HepG2 (cell line): ENCODE results near the gene ELL3. TPM values are rescaled to one million over a fixed set of nuclear protein-coding genes. Genes with fewer than 3 reads are reported as not detected.
A peak's percentile ranks its signal among the peaks of the same experiment; 100 is the strongest.

ENCODE experiments used
- CSRNP1 ChIP-seq: sonication (generic); formaldehyde crosslinking; IDR thresholded peaks from 2 replicates; pipeline ENCODE4 v1.8.1; 2023; ENCODE audit warnings: mild to moderate bottlenecking, missing genetic modification reagents
- GATA4 ChIP-seq: sonication (generic); IDR thresholded peaks from 2 replicates; pipeline ENCODE4 v1.6.1; 2016; ENCODE audit warnings: antibody characterized with exemption, low read depth, borderline replicate concordance
- HNF1B ChIP-seq: sonication (generic); formaldehyde crosslinking; IDR thresholded peaks from 2 replicates; pipeline ENCODE4 v1.5.1; 2020; ENCODE audit warnings: mild to moderate bottlenecking, moderate library complexity, missing genetic modification reagents
- MXD3 ChIP-seq: IDR thresholded peaks from 2 replicates; pipeline ENCODE4 v1.6.1; 2016; ENCODE audit warnings: mild to moderate bottlenecking, missing biosample characterization, missing genetic modification reagents
- POLR2A ChIP-seq, 2 experiments: IDR thresholded peaks; 2 replicates each; pipeline ENCODE4 v1.6.1; 2011; ENCODE audit warnings: low read depth in 2 of 2, low read length in 2 of 2, mild to moderate bottlenecking in 1 of 2, moderate library complexity in 1 of 2; ENCODE audit not compliant: insufficient read depth in 1 of 2
- ZNF234 ChIP-seq: sonication (generic); formaldehyde crosslinking; conservative IDR thresholded peaks from 2 replicates; pipeline ENCODE4 v1.5.1; 2020; ENCODE audit warnings: mild to moderate bottlenecking, missing genetic modification reagents
- ZNF383 ChIP-seq: sonication (generic); formaldehyde crosslinking; IDR thresholded peaks from 2 replicates; pipeline ENCODE4 v1.4.0; 2020; ENCODE audit warnings: missing genetic modification reagents, mild to moderate bottlenecking, borderline replicate concordance
- polyA plus RNA-seq, 8 experiments: library from polyadenylated mRNA; depleted of rRNA in 3 of 8; stranded (reverse) in 7 of 8; unstranded in 1 of 8; fragments of >200 nt; fragmentation: Illumina TruSeq in 4 of 8; extraction: Trizol in 4 of 8; gene quantifications; 2 replicates each; pipeline versions ENCODE4 v1.2.1 to v1.2.3, GENCODE V29; 2011 to 2016; ENCODE audit warnings: low read depth in 4 of 8, missing spikeins in 1 of 8, mixed read lengths in 1 of 8; ENCODE audit not compliant: insufficient read depth in 1 of 8
- total RNA-seq, 5 experiments: library from RNA; depleted of rRNA; stranded (reverse); fragments of >200 nt; fragmentation: Illumina TruSeq; extraction: Trizol; gene quantifications; 2 replicates each; pipeline ENCODE4 v1.2.3, GENCODE V29; 2016; ENCODE audit warnings: low read depth in 1 of 5
- TF ChIP-seq, protein P1 (sequence below): sonication (generic); formaldehyde crosslinking; IDR thresholded peaks from one replicate; pipeline ENCODE4 v1.5.1; 2020; ENCODE audit warnings: mild to moderate bottlenecking, missing genetic modification reagents; ENCODE audit errors: not compliant biosample characterization
- TF ChIP-seq, protein P2 (sequence below): sonication (generic); formaldehyde crosslinking; conservative IDR thresholded peaks from 2 replicates; pipeline ENCODE4 v1.8.0; 2022; ENCODE audit warnings: mild to moderate bottlenecking, moderate library complexity, missing genetic modification reagents
- TF ChIP-seq, protein P3 (sequence below): sonication (generic); formaldehyde crosslinking; IDR thresholded peaks from 2 replicates; pipeline ENCODE4 v1.5.0; 2020; ENCODE audit warnings: mild to moderate bottlenecking, missing genetic modification reagents

The ELL3 gene
- total and polyA plus RNA-seq, 2 of the 13 experiments (the other 11 are each of a cell fraction or from before 2014, with no cell fraction given): 6.1 to 8.8 TPM

DNA sequence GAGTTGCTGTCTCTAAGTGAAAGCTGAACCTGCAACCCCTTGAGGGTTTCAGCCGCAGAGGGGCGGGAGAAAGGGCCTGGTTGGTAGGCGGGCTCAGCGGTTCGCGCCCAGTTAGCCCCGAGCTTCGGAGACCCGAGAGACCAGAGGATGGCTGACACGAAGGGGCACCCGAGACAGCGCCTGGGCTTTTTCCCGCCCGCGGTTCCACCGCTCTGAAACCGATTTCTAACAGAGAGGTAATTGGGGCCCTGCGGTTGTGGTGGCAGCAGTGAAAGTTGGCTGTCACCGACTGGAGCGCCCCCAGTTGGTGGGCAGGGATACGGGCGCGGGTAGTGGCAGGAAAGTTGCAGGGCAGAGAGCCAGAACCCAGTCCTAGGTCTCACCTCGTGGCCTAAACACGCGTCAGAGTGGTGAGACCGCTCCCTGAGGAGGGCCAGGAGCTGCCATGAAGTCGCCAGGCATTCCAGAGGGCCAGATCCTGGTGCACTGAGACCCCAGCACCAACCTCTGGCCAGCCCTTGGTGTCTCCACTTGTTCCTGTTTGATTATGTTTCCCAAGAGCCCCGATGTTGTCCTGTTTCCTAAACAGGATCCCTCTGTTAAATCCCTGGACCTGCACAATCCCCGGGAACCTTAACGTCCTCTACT, 625 bp upstream of the ELL3 start (continued):
- TF ChIP-seq, protein P1, sequence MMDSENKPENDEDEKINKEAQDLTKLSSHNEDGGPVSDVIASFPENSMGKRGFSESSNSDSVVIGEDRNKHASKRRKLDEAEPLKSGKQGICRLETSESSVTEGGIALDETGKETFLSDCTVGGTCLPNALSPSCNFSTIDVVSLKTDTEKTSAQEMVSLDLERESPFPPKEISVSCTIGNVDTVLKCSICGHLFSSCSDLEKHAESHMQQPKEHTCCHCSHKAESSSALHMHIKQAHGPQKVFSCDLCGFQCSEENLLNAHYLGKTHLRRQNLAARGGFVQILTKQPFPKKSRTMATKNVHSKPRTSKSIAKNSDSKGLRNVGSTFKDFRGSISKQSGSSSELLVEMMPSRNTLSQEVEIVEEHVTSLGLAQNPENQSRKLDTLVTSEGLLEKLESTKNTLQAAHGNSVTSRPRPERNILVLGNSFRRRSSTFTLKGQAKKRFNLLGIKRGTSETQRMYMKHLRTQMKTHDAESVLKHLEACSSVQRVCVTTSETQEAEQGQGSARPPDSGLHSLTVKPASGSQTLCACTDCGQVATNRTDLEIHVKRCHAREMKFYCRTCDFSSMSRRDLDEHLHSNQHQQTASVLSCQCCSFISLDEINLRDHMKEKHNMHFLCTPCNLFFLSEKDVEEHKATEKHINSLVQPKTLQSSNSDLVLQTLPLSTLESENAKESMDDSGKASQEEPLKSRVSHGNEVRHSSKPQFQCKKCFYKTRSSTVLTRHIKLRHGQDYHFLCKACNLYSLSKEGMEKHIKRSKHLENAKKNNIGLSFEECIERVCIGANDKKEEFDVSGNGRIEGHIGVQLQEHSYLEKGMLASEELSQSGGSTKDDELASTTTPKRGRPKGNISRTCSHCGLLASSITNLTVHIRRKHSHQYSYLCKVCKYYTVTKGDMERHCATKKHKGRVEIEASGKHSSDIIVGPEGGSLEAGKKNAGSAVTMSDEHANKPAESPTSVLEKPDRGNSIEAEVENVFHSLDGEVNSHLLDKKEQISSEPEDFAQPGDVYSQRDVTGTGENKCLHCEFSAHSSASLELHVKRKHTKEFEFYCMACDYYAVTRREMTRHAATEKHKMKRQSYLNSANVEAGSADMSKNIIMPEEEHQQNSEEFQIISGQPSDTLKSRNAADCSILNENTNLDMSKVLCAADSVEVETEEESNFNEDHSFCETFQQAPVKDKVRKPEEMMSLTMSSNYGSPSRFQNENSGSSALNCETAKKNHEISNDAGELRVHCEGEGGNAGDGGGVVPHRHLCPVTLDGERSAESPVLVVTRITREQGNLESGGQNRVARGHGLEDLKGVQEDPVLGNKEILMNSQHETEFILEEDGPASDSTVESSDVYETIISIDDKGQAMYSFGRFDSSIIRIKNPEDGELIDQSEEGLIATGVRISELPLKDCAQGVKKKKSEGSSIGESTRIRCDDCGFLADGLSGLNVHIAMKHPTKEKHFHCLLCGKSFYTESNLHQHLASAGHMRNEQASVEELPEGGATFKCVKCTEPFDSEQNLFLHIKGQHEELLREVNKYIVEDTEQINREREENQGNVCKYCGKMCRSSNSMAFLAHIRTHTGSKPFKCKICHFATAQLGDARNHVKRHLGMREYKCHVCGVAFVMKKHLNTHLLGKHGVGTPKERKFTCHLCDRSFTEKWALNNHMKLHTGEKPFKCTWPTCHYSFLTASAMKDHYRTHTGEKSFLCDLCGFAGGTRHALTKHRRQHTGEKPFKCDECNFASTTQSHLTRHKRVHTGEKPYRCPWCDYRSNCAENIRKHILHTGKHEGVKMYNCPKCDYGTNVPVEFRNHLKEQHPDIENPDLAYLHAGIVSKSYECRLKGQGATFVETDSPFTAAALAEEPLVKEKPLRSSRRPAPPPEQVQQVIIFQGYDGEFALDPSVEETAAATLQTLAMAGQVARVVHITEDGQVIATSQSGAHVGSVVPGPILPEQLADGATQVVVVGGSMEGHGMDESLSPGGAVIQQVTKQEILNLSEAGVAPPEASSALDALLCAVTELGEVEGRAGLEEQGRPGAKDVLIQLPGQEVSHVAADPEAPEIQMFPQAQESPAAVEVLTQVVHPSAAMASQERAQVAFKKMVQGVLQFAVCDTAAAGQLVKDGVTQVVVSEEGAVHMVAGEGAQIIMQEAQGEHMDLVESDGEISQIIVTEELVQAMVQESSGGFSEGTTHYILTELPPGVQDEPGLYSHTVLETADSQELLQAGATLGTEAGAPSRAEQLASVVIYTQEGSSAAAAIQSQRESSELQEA (CRISPR knock-in tag): no peak
- TF ChIP-seq, protein P2, sequence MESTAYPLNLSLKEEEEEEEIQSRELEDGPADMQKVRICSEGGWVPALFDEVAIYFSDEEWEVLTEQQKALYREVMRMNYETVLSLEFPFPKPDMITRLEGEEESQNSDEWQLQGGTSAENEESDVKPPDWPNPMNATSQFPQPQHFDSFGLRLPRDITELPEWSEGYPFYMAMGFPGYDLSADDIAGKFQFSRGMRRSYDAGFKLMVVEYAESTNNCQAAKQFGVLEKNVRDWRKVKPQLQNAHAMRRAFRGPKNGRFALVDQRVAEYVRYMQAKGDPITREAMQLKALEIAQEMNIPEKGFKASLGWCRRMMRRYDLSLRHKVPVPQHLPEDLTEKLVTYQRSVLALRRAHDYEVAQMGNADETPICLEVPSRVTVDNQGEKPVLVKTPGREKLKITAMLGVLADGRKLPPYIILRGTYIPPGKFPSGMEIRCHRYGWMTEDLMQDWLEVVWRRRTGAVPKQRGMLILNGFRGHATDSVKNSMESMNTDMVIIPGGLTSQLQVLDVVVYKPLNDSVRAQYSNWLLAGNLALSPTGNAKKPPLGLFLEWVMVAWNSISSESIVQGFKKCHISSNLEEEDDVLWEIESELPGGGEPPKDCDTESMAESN: no peak
- TF ChIP-seq ZNF383 (CRISPR knock-in tag) (no peak; the same call in 1 of the 2 replicates), CSRNP1 (CRISPR knock-in tag) (no peak), MXD3 (no peak; the same call in 1 of the 2 replicates), HNF1B (CRISPR knock-in tag) (peak; percentile 73; the same call in 1 of the 2 replicates), GATA4 (peak; percentile 34; the same call in 1 of the 2 replicates), POLR2A (IDR thresholded peaks at IDR 0.05; ENCODE audit: insufficient read depth in 1 of 2, low read depth in 2 of 2, low read length in 2 of 2) (peak; percentile 66 to 68), ZNF234 (0 out of 2 replicates have a peak, but pooled peaks have one; percentile 42)
- TF ChIP-seq, protein P3, sequence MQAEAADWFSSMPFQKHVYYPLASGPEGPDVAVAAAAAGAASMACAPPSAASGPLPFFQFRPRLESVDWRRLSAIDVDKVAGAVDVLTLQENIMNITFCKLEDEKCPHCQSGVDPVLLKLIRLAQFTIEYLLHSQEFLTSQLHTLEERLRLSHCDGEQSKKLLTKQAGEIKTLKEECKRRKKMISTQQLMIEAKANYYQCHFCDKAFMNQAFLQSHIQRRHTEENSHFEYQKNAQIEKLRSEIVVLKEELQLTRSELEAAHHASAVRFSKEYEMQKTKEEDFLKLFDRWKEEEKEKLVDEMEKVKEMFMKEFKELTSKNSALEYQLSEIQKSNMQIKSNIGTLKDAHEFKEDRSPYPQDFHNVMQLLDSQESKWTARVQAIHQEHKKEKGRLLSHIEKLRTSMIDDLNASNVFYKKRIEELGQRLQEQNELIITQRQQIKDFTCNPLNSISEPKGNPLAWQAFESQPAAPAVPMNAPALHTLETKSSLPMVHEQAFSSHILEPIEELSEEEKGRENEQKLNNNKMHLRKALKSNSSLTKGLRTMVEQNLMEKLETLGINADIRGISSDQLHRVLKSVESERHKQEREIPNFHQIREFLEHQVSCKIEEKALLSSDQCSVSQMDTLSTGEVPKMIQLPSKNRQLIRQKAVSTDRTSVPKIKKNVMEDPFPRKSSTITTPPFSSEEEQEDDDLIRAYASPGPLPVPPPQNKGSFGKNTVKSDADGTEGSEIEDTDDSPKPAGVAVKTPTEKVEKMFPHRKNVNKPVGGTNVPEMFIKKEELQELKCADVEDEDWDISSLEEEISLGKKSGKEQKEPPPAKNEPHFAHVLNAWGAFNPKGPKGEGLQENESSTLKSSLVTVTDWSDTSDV (CRISPR knock-in tag): peak; percentile 70; the same call in 1 of the 2 replicates
